ENCODE results near the gene NUDT13.
"Not testable (repeated sequence)": the region's sequence is repeated elsewhere in the genome, so short reads cannot be mapped to it uniquely, and the experiment has no call there.

The NUDT13 gene

GRCh38 chr10:73088304-73088703 is 22.0 kb upstream of the NUDT13 start:
- Histone ChIP-seq H3K4me1 (ENCODE audit: insufficient read depth, low read length) (no peaks in the 10 kb centered on the region), H3K36me3 (ENCODE audit: insufficient read depth, low read depth, low read length) (no peaks in the 10 kb centered on the region), H3K9ac (ENCODE audit: low read depth, low read length) (no peak overlapping the region), H3K27me3 (ENCODE audit: insufficient read depth, low read length) (no peaks in the 10 kb centered on the region), H3K27ac (ENCODE audit: low read length) (no peak overlapping the region), H3K4me3 (ENCODE audit: low read length) (no peak overlapping the region), H3K9me3 (ENCODE audit: insufficient read depth, low read depth, low read length) (no peaks in the 10 kb centered on the region)

DNA sequence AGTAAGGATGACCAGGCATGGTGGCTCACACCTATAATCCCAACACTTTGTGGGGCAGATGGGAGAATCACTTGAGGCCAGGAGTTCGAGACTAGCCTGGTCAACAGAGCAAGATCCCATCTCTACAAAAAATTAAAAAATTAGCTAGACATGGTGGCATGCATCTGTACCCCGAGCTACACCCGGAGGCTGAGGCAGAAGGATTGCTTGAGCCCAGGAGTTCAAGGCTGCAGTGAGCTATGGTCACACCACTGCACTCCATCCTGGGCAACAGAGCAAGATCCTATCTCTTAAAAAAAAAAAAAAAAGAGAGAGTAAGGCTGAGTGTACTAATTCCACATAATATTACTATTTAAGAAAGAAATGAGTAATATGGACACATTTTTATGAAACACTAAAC is 17.4 kb upstream of the NUDT13 start:
- H3K9me3 ChIP-seq (ENCODE audit: insufficient read depth, low read depth, low read length): no peaks in the 10 kb centered on the region
- no peak overlapping the region for H3K27ac ChIP-seq (ENCODE audit: low read length)
- H3K9ac ChIP-seq (ENCODE audit: low read depth, low read length): no peak overlapping the region
- H3K27me3 ChIP-seq (ENCODE audit: insufficient read depth, low read length): no peaks in the 10 kb centered on the region
- no peaks in the 10 kb centered on the region for H3K36me3 ChIP-seq (ENCODE audit: insufficient read depth, low read depth, low read length)
- peaks cover 12% of the 10 kb centered on the region; the same call in 1 of the 2 replicates for H3K4me1 ChIP-seq (ENCODE audit: insufficient read depth, low read length)
- H3K4me3 ChIP-seq (ENCODE audit: low read length): no peak overlapping the region

GRCh38 chr10:73093922-73094850 is 16.1 kb upstream of the NUDT13 start:
- H3K4me1 ChIP-seq (ENCODE audit: insufficient read depth, low read length): peaks cover 12% of the 10 kb centered on the region; the same call in 1 of the 2 replicates
- no peaks in the 10 kb centered on the region for H3K27me3 ChIP-seq (ENCODE audit: insufficient read depth, low read length)
- H3K9ac ChIP-seq (ENCODE audit: low read depth, low read length): no peak overlapping the region
- H3K4me3 ChIP-seq (ENCODE audit: low read length): peak overlapping the region; percentile 85
- no peaks in the 10 kb centered on the region for H3K36me3 ChIP-seq (ENCODE audit: insufficient read depth, low read depth, low read length)
- no peaks in the 10 kb centered on the region for H3K9me3 ChIP-seq (ENCODE audit: insufficient read depth, low read depth, low read length)
- H3K27ac ChIP-seq (ENCODE audit: low read length): no peak overlapping the region

DNA sequence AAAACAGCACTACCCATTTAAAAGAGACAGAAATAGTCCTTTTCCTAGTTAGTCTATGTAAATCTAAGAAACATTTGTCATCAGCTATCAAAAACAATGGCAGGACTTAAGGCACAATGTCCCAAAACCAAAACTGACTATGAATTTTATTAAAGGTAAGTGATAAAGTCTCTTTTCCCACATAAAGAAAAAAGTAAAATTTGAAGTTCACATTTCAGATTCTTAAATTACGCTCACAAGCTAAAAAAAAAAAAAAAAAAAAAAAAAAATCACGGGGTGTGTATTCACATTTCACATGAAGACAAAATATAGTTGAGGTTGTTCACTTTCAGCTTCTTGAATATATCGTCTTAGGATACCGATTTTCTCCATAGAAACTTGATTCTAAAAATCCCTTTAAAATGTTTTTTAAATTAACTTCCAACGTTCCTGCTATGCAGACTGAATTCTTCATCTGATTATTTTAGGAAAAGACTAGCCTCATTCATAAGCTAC is 15.2 kb upstream of the NUDT13 start:
- no peak overlapping the region for H3K27ac ChIP-seq (ENCODE audit: low read length)

DNA sequence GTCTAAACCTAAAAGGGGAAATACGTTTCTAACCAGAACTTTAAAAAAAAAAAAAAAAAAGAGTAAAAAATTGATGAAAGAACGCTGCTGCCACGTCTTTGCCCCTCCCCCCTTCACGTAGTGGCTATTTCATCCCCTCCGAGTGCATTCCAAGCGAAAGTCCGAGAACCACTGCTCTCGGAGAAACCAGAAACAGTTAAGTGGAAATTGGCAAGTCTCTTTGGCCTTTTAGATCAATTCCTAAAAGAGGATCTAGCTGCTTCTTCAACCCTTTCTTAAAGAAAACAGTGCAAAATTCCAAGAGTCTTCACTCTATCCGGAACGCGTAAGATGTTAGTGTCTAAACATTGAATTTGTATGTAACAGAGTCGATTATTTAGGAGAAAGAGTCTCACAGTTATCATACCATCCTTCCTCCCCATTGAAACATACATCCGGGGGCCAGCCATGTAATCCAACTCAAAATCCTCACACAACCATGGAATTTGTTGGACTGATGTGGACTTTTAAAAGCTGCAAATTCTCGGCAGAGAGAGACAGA is 14.7 kb upstream of the NUDT13 start:
- no peaks in the 10 kb centered on the region for H3K9me3 ChIP-seq (ENCODE audit: insufficient read depth, low read depth, low read length)
- H3K4me3 ChIP-seq (ENCODE audit: low read length): peak overlapping the region; percentile 85
- peaks cover 12% of the 10 kb centered on the region; the same call in 1 of the 2 replicates for H3K4me1 ChIP-seq (ENCODE audit: insufficient read depth, low read length)
- no peaks in the 10 kb centered on the region for H3K27me3 ChIP-seq (ENCODE audit: insufficient read depth, low read length)
- H3K36me3 ChIP-seq (ENCODE audit: insufficient read depth, low read depth, low read length): no peaks in the 10 kb centered on the region
- peak overlapping the region; percentile 85 for H3K9ac ChIP-seq (ENCODE audit: low read depth, low read length)
- H3K27ac ChIP-seq (ENCODE audit: low read length): no peak overlapping the region

More for the DNA sequence above, 15.2 kb upstream of the NUDT13 start:
- no peaks in the 10 kb centered on the region for H3K36me3 ChIP-seq (ENCODE audit: insufficient read depth, low read depth, low read length)
- H3K4me3 ChIP-seq (ENCODE audit: low read length): peak overlapping the region; percentile 85
- no peaks in the 10 kb centered on the region for H3K27me3 ChIP-seq (ENCODE audit: insufficient read depth, low read length)
- no peaks in the 10 kb centered on the region for H3K9me3 ChIP-seq (ENCODE audit: insufficient read depth, low read depth, low read length)
- H3K4me1 ChIP-seq (ENCODE audit: insufficient read depth, low read length): peaks cover 12% of the 10 kb centered on the region; the same call in 1 of the 2 replicates
- H3K9ac ChIP-seq (ENCODE audit: low read depth, low read length): peak overlapping the region; percentile 85

DNA sequence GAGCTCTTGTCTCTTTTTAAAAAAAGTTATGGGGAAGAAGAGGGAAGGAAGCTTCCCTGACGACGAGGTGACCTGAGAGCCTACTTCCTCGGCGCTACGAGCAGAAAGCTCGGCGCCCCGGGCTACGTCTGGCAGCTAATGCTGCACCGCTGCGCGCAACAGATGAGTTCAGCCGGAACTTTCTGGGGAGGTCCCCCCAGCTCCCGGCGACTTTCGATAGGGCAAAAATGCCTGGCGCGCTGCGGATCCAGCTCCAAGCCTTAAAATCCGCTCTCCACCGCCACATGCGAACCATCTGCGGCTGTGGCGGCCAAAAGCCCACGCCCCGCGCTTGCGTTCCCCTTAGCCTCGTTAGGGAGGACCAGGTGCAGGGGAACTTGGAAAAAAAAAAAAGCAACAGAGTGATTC is 14.2 kb upstream of the NUDT13 start:
- Histone ChIP-seq H3K36me3 (ENCODE audit: insufficient read depth, low read depth, low read length) (no peaks in the 10 kb centered on the region), H3K27me3 (ENCODE audit: insufficient read depth, low read length) (no peaks in the 10 kb centered on the region), H3K4me1 (ENCODE audit: insufficient read depth, low read length) (peaks cover 12% of the 10 kb centered on the region; the same call in 1 of the 2 replicates), H3K9me3 (ENCODE audit: insufficient read depth, low read depth, low read length) (no peaks in the 10 kb centered on the region), H3K9ac (ENCODE audit: low read depth, low read length) (peak overlapping the region; percentile 85), H3K27ac (ENCODE audit: low read length) (peak overlapping the region; percentile 28), H3K4me3 (ENCODE audit: low read length) (peak overlapping the region; percentile 85)

GRCh38 chr10:73096449-73097304 is 13.6 kb upstream of the NUDT13 start, which contains the start of gene P4HA1:
P4HA1 (minus strand) TSS chr10:73096866; CDS start chr10:73074883, 21,983 bp downstream.
- Histone ChIP-seq H3K27ac (ENCODE audit: low read length) (peak within 1 kb of the TSS; percentile 28), H3K9ac (ENCODE audit: low read depth, low read length) (peak within 1 kb of the TSS; percentile 85), H3K9me3 (ENCODE audit: insufficient read depth, low read depth, low read length) (no peaks in the 10 kb centered on the region), H3K4me1 (ENCODE audit: insufficient read depth, low read length) (peaks cover 12% of the 10 kb centered on the region; the same call in 1 of the 2 replicates), H3K27me3 (ENCODE audit: insufficient read depth, low read length) (no peaks in the 10 kb centered on the region), H3K4me3 (ENCODE audit: low read length) (peak within 1 kb of the TSS; percentile 85), H3K36me3 (ENCODE audit: insufficient read depth, low read depth, low read length) (no peaks in the 10 kb centered on the region)

- Histone ChIP-seq H3K9ac (ENCODE audit: low read depth, low read length) (peak overlapping the region; percentile 85; the same call in 1 of the 2 replicates), H3K27ac (ENCODE audit: low read length) (peak overlapping the region; percentile 28), H3K36me3 (ENCODE audit: insufficient read depth, low read depth, low read length) (no peaks in the 10 kb centered on the region), H3K4me1 (ENCODE audit: insufficient read depth, low read length) (peaks cover 12% of the 10 kb centered on the region; the same call in 1 of the 2 replicates), H3K4me3 (ENCODE audit: low read length) (peak overlapping the region; percentile 85), H3K9me3 (ENCODE audit: insufficient read depth, low read depth, low read length) (no peaks in the 10 kb centered on the region), H3K27me3 (ENCODE audit: insufficient read depth, low read length) (no peaks in the 10 kb centered on the region)
These were observed 13.0 kb upstream of the NUDT13 start for GRCh38 chr10:73097305-73097670.

DNA sequence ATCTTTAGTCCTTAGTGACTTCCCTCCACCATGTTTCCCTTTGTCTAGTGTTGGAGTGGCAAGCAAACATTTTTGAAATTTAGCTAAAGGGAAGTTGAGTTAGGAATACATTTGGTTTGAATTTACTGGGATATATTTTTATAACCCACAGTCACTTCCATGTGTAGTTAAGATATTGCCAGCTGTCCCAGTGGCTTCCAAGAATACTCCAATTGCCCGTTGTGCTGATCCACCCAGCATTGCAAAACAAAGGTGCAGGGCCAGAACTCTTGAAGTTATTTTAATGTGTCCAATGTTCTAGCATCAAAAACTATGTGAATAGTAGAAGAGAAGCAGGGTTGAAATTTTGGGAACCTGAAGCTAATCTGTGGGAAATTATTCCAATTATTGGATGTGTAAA is 11.1 kb upstream of the NUDT13 start:
- Histone ChIP-seq H3K4me1 (ENCODE audit: insufficient read depth, low read length) (peaks cover 9% of the 10 kb centered on the region; the same call in 1 of the 2 replicates), H3K36me3 (ENCODE audit: insufficient read depth, low read depth, low read length) (no peaks in the 10 kb centered on the region), H3K9ac (ENCODE audit: low read depth, low read length) (no peak overlapping the region), H3K9me3 (ENCODE audit: insufficient read depth, low read depth, low read length) (no peaks in the 10 kb centered on the region), H3K4me3 (ENCODE audit: low read length) (no peak overlapping the region), H3K27me3 (ENCODE audit: insufficient read depth, low read length) (no peaks in the 10 kb centered on the region), H3K27ac (ENCODE audit: low read length) (no peak overlapping the region)

DNA sequence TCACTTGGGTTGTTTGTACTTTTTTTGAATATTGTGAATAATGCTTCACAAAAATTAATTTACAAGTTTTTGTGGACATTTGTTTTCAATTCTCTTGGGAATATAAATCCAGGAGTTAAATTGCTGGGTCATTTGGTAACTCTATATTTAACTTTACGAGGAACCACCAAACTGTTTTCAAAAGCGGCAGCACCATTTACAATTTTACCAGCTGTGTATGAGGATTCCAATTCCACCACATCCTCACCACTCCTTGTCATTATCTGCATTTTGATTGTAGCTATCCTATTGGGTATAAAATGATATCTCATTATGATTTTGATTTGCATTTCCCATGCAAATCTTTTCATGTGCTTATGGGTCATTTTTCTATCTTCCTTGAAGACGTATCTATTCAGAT is 4.0 kb upstream of the NUDT13 start:
- no peak overlapping the region for H3K27ac ChIP-seq (ENCODE audit: low read length)
- no peak overlapping the region for H3K9ac ChIP-seq (ENCODE audit: low read depth, low read length)
- no peaks in the 10 kb centered on the region; the same call in 1 of the 2 replicates for H3K9me3 ChIP-seq (ENCODE audit: insufficient read depth, low read depth, low read length)

GRCh38 chr10:73109248-73109652 is 1.0 kb upstream of the NUDT13 start:
- not testable (repeated sequence) for H3K4me1 ChIP-seq (ENCODE audit: insufficient read depth, low read length); H3K4me3 ChIP-seq (ENCODE audit: low read length); H3K27ac ChIP-seq (ENCODE audit: low read length); H3K27me3 ChIP-seq (ENCODE audit: insufficient read depth, low read length); H3K9me3 ChIP-seq (ENCODE audit: insufficient read depth, low read depth, low read length); H3K9ac ChIP-seq (ENCODE audit: low read depth, low read length); H3K36me3 ChIP-seq (ENCODE audit: insufficient read depth, low read depth, low read length)

More for the DNA sequence above, 4.0 kb upstream of the NUDT13 start:
- no peaks in the 10 kb centered on the region for H3K27me3 ChIP-seq (ENCODE audit: insufficient read depth, low read length)
- H3K4me1 ChIP-seq (ENCODE audit: insufficient read depth, low read length): no peaks in the 10 kb centered on the region
- no peak overlapping the region for H3K4me3 ChIP-seq (ENCODE audit: low read length)
- no peaks in the 10 kb centered on the region for H3K36me3 ChIP-seq (ENCODE audit: insufficient read depth, low read depth, low read length)
